KMS-11 (cell line): ENCODE results near the gene LRRC4.

ENCODE experiments used
- H2AFZ ChIP-seq: fragments of 200-600 bp; sonication (generic); 2 replicates; pipeline ENCODE4 v1.6.1; 2016; ENCODE audit warnings: antibody characterized with exemption, mixed run types, low read depth
- H3K27ac ChIP-seq: fragments of 200-600 bp; sonication (generic); 2 replicates; pipeline ENCODE4 v1.6.1; 2016; ENCODE audit warnings: mild to moderate bottlenecking, mixed run types
- H3K27me3 ChIP-seq: fragments of 200-600 bp; sonication (generic); 2 replicates; pipeline ENCODE4 v1.6.1; 2017; ENCODE audit warnings: mild to moderate bottlenecking, low read depth, mixed run types, moderate library complexity; ENCODE audit not compliant: insufficient read depth
- H3K36me3 ChIP-seq: fragments of 200-600 bp; sonication (generic); 2 replicates; pipeline ENCODE4 v1.6.1; 2017; ENCODE audit warnings: mild to moderate bottlenecking, mixed run types; ENCODE audit not compliant: insufficient read depth
- H3K4me1 ChIP-seq: fragments of 200-600 bp; sonication (generic); 2 replicates; pipeline ENCODE4 v1.6.1; 2016; ENCODE audit warnings: mild to moderate bottlenecking, low read depth, mixed run types; ENCODE audit not compliant: poor library complexity, severe bottlenecking
- H3K4me2 ChIP-seq: fragments of 200-600 bp; sonication (generic); 2 replicates; pipeline ENCODE4 v1.7.0; 2016; ENCODE audit warnings: mild to moderate bottlenecking, mixed run types
- H3K4me3 ChIP-seq: fragments of 200-600 bp; sonication (generic); IDR thresholded peaks from 2 replicates; pipeline ENCODE4 v1.6.1; 2017; ENCODE audit warnings: low read depth, low read length, mixed read lengths; ENCODE audit not compliant: insufficient read depth
- H3K79me2 ChIP-seq: fragments of 200-600 bp; sonication (generic); 2 replicates; pipeline ENCODE4 v1.6.1; 2016; ENCODE audit warnings: low read depth, mixed run types; ENCODE audit not compliant: insufficient read depth
- H3K9ac ChIP-seq: fragments of 200-600 bp; sonication (generic); 2 replicates; pipeline ENCODE4 v1.6.1; 2016; ENCODE audit warnings: mild to moderate bottlenecking, mixed run types
- H4K20me1 ChIP-seq: fragments of 200-600 bp; sonication (generic); 2 replicates; pipeline ENCODE4 v1.6.1; 2016; ENCODE audit warnings: mild to moderate bottlenecking, mixed run types; ENCODE audit not compliant: insufficient read depth
- CTCF ChIP-seq: fragments of 200-600 bp; sonication (generic); conservative IDR thresholded peaks from 2 replicates; pipeline ENCODE4 v1.6.1; 2017; ENCODE audit warnings: low read depth, mild to moderate bottlenecking, antibody characterized with exemption, low read length, moderate library complexity, mixed read lengths

LRRC4 gene

GRCh38 chr7:127995156-127995880 lies 35.9 kb downstream of the LRRC4 start:
- Histone ChIP-seq H2AFZ (no peak overlapping the region), H3K4me3 (no peak overlapping the region), H3K27ac (no peak overlapping the region), H3K4me2 (no peak overlapping the region), H3K27me3 (no peaks in the 10 kb centered on the region), H4K20me1 (no peaks in the 10 kb centered on the region), H3K36me3 (peaks cover 5% of the 10 kb centered on the region; the same call in 1 of the 2 replicates), H3K4me1 (no peaks in the 10 kb centered on the region), H3K9ac (no peak overlapping the region), H3K79me2 (no peaks in the 10 kb centered on the region)
- TF ChIP-seq CTCF = no peak

- H2AFZ ChIP-seq = no peak overlapping the region
- H3K9ac ChIP-seq = no peak overlapping the region
- no peaks in the 10 kb centered on the region for H4K20me1 ChIP-seq
- TF ChIP-seq CTCF = no peak
- H3K36me3 ChIP-seq = peaks cover 5% of the 10 kb centered on the region; the same call in 1 of the 2 replicates
- no peaks in the 10 kb centered on the region for H3K4me1 ChIP-seq
- H3K27me3 ChIP-seq = no peaks in the 10 kb centered on the region
- H3K4me2 ChIP-seq = no peak overlapping the region
- H3K27ac ChIP-seq = no peak overlapping the region
- H3K4me3 ChIP-seq = no peak overlapping the region
- H3K79me2 ChIP-seq = no peaks in the 10 kb centered on the region
Measured at GRCh38 chr7:127993987-127994386, 37.2 kb downstream of the LRRC4 start.

GRCh38 chr7:127993317-127993716 lies 37.9 kb downstream of the LRRC4 start:
- H3K27ac ChIP-seq = no peak overlapping the region
- no peaks in the 10 kb centered on the region for H3K27me3 ChIP-seq
- no peak overlapping the region for H3K9ac ChIP-seq
- no peaks in the 10 kb centered on the region for H3K79me2 ChIP-seq
- H3K4me1 ChIP-seq = no peaks in the 10 kb centered on the region
- H4K20me1 ChIP-seq = no peaks in the 10 kb centered on the region
- no peak overlapping the region for H3K4me2 ChIP-seq
- no peak for TF ChIP-seq CTCF
- peaks cover 5% of the 10 kb centered on the region; the same call in 1 of the 2 replicates for H3K36me3 ChIP-seq
- no peak overlapping the region for H2AFZ ChIP-seq
- H3K4me3 ChIP-seq = no peak overlapping the region

- H3K79me2 ChIP-seq = no peaks in the 10 kb centered on the region
- H3K4me1 ChIP-seq = no peaks in the 10 kb centered on the region
- H3K4me2 ChIP-seq = no peak overlapping the region
Measured at GRCh38 chr7:127988751-127989150, 42.5 kb downstream of the LRRC4 start.

More at GRCh38 chr7:127988751-127989150, 42.5 kb downstream of the LRRC4 start:
- H3K27me3 ChIP-seq = no peaks in the 10 kb centered on the region
- no peak overlapping the region for H2AFZ ChIP-seq
- no peaks in the 10 kb centered on the region for H4K20me1 ChIP-seq
- TF ChIP-seq CTCF = no peak
- H3K4me3 ChIP-seq = no peak overlapping the region
- H3K9ac ChIP-seq = no peak overlapping the region
- peaks cover 5% of the 10 kb centered on the region; the same call in 1 of the 2 replicates for H3K36me3 ChIP-seq
- H3K27ac ChIP-seq = no peak overlapping the region
